Skin epidermis (tissue), 12 donors: ENCODE results near the gene AXIN2.

Experiments used
- H3K27ac ChIP-seq, 21 experiments: fragments of 200-600 bp; sonication (generic) in 11 of 21; one replicate each; pipeline ENCODE4 v1.5.0; 2020; ENCODE audit warnings: mild to moderate bottlenecking in 3 of 21, inconsistent platforms in 2 of 21, moderate library complexity in 2 of 21
- H3K4me3 ChIP-seq, 7 experiments: fragments of 200-600 bp; sonication (generic) in 2 of 7; one replicate each; pipeline ENCODE4 v1.5.0; 2020; ENCODE audit warnings: inconsistent platforms in 2 of 7, mild to moderate bottlenecking in 2 of 7, moderate library complexity in 1 of 7

The AXIN2 gene, protein sequence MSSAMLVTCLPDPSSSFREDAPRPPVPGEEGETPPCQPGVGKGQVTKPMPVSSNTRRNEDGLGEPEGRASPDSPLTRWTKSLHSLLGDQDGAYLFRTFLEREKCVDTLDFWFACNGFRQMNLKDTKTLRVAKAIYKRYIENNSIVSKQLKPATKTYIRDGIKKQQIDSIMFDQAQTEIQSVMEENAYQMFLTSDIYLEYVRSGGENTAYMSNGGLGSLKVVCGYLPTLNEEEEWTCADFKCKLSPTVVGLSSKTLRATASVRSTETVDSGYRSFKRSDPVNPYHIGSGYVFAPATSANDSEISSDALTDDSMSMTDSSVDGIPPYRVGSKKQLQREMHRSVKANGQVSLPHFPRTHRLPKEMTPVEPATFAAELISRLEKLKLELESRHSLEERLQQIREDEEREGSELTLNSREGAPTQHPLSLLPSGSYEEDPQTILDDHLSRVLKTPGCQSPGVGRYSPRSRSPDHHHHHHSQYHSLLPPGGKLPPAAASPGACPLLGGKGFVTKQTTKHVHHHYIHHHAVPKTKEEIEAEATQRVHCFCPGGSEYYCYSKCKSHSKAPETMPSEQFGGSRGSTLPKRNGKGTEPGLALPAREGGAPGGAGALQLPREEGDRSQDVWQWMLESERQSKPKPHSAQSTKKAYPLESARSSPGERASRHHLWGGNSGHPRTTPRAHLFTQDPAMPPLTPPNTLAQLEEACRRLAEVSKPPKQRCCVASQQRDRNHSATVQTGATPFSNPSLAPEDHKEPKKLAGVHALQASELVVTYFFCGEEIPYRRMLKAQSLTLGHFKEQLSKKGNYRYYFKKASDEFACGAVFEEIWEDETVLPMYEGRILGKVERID

DNA sequence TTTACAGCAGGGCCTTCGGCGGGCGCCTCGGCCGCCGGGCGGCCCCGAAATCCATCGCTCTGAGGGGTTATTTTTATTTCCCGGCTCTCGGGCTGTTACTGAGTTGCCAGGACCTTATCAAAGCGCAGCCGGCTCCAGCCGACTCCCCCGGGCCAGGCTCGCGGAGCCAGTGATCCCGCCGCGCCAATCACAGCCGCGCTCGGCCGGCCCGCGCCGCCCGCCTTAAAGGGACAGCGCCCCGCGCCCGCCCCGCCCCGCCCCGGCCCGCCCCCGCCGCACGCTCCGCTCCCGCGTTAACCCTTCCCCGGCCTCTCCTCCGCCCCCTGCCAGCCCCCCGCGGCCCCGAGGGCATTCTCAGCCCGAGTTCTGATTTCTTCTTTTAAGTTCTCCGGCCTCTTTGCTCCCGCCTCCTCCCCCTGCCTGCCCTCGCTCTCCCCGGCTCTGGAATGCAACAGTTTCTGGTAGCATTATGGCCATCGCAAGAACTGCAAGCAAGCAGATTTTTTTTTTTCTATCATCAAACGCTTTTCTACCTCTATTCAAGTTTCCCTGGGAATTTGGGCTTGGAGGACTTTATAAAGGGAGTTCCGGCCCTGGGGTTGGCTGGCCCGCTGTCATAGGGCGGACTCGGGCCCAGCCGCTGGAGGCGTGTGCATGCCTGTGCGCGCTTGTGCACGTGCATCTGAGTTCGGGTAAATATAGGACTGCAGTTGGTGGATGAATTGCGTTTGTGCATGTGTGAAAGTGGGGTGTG lies at the start of gene AXIN2:
Gene AXIN2 (minus strand): TSS at position 197 of the 754 bp plus-strand sequence. CDS start 3,028 bp downstream, outside the sequence.
- Histone ChIP-seq H3K27ac (peak within 1 kb of the TSS in 20 of 21 experiments; percentile 85 to 99 (median 96)), H3K4me3 (peak within 1 kb of the TSS in 4 of 7 experiments; percentile 65 to 81 (median 74))

DNA sequence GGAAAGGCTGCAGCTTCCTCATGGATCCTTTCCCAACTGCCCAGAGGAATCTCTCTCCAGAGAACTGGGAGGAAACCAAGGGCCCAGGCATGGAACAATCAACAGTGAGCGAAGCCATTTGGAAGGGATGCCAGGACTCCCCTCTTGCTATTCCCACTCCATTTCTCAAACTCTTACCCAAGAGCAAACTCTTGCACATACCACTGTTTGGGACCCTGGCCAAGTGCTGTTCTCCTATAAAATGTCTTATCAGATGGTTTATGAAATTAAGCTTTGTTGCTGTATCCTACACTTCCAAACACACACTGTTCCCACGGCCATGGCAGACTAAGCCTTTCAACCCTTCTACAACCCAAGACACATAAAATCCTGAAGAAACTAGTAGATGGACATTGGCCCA lies 48.3 kb upstream of the AXIN2 start:
- H3K27ac ChIP-seq, result peak overlapping the region in 1 of 21 experiments; percentile 47
- no peak overlapping the region for H3K4me3 ChIP-seq

- H3K4me3 ChIP-seq, result no peak overlapping the region
- no peak overlapping the region for H3K27ac ChIP-seq
Measured at GRCh38 chr17:65609286-65609685, 47.8 kb upstream of the AXIN2 start.

DNA sequence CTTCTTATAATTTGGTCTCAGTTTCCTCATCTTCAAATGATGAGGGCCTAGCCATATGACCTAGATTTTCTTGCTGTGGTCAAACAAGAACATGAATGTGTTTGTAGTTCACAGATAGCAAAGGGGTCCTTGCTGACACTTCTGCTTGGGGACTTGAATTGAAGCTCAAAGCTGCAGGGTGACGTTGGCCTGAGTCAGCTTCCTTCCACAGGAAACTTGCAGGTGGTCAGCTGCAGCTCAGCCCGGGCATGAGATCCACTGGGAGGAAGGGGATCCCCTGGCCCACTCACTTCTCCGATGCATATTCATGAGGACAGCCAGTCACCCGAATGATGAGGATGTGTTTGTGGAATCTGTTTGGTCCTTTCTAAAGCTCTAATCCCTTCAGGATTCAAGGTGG lies 42.6 kb upstream of the AXIN2 start:
- no peak overlapping the region for H3K27ac ChIP-seq
- no peak overlapping the region for H3K4me3 ChIP-seq

GRCh38 chr17:65601881-65602280 lies 40.4 kb upstream of the AXIN2 start:
- Histone ChIP-seq H3K27ac (no peak overlapping the region), H3K4me3 (no peak overlapping the region)

GRCh38 chr17:65601145-65601544 lies 39.7 kb upstream of the AXIN2 start:
- H3K4me3 ChIP-seq, result no peak overlapping the region
- no peak overlapping the region for H3K27ac ChIP-seq

- H3K27ac ChIP-seq, result no peak overlapping the region
- no peak overlapping the region for H3K4me3 ChIP-seq
Measured at GRCh38 chr17:65600518-65600917, 39.1 kb upstream of the AXIN2 start.

GRCh38 chr17:65599650-65600049 lies 38.2 kb upstream of the AXIN2 start:
- no peak overlapping the region for H3K4me3 ChIP-seq
- H3K27ac ChIP-seq, result no peak overlapping the region

DNA sequence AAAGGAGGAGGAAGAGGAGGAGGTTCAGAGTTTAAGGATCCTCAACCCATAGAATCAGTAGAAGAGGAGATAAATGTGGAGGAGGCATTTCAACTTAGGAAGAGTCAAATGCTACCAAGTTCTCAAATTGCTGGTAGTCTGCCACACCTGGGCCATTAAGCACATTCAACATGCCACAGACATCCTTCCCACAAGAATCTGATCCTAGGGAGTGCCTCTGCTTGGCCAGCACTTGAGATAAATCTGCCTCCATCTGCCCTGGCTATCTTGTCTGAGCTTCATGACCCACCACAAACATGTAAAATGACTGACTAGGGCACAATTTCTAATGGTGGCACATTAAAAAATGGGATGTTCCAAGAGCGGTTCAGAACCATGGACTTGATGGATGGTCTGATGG lies 37.3 kb upstream of the AXIN2 start:
- H3K27ac ChIP-seq, result no peak overlapping the region

GRCh38 chr17:65595071-65595656 lies 33.7 kb upstream of the AXIN2 start:
- peak overlapping the region in 11 of 21 experiments; percentile 11 to 69 (median 62) for H3K27ac ChIP-seq
- no peak overlapping the region for H3K4me3 ChIP-seq

More for the DNA sequence above, 37.3 kb upstream of the AXIN2 start:
- no peak overlapping the region for H3K4me3 ChIP-seq

DNA sequence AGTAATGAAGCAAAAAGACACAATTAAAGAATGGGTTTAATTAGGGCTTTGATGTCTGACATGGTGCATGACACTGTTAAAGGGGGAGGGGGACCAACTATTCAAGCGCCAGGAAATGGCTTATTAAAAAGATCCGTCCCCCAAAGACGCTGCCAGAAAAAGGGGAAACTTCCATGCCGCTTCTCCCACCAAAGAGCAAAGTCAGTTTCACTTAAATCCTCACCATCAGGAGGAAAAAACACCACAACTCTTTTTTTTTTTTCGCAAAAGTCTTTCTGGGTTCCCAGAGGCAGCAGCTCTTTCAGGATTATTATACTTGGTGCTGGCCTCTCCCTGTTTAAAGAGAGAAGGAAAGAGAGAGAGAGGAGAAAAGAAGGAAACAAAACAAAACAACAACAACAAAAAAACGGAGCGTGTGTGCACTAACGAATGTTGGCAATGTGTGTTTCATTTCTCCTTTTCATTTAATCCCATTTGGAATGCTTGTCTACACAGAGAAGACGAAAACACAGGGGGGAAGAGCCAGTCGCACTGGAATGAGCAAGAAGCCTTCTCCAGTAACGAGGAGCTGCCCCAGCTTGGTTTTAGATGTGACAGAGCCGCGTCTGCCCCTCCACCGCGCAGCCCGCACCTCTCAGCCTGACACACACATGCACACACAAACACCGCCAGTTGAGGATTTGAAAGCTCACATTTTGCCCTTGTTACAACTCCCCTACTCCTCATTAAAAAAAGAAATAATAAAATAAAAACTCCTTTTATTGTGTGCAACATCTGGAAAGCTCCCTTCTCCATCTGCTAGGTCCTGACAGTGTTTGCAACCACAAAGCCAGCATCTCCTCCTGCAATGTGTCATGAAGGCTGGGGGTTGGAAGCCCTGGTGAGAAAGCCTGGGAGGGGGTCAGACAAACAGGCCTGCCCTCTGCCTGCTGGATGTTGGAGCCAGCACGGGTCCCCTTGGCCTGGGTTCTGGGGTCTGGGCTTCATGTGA lies 32.7 kb upstream of the AXIN2 start:
- peak overlapping the region in 1 of 7 experiments; percentile 16 for H3K4me3 ChIP-seq

DNA sequence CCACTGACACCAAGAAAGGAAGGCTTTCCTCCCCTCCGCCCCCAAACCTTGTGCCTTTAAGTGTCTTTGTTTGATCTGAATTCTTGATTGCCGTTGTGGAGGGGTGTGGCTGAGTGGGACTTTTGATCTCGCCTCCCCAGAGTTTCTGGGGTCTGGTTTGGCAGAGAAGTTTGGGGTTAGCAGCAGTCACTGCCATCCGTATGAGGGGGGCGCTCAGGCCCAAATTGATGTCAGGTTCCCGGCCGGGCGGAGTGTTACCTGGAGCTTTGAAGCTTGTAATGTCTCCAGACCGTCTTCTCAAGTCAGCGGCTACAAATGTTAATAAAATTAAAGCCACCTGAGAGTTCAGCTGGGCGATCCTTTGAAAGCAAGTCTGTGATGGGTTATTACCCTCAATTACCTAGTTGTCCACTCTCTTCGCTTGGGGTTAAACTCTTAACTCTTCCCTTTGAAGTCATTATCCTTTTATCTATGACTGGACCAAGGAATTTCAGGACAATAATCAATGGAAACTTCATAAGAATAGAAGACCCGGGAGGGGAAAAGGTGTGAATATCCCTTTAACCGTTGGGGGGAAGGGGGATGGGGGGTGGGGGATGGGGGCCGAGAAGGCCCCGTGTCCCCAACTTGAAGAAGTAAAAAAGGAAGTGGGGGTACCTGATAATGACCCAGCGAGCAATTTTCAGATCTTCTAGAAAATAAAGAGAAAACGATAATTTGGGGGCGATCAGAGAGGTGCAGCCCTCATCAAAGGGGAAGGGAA lies 31.8 kb upstream of the AXIN2 start:
- peak overlapping the region in 1 of 7 experiments; percentile 16 for H3K4me3 ChIP-seq
- peak overlapping the region in 8 of 21 experiments; percentile 1 to 75 (median 45) for H3K27ac ChIP-seq

More for the DNA sequence above, 32.7 kb upstream of the AXIN2 start:
- H3K27ac ChIP-seq, result peak overlapping the region in 14 of 21 experiments; percentile 23 to 75 (median 62)

DNA sequence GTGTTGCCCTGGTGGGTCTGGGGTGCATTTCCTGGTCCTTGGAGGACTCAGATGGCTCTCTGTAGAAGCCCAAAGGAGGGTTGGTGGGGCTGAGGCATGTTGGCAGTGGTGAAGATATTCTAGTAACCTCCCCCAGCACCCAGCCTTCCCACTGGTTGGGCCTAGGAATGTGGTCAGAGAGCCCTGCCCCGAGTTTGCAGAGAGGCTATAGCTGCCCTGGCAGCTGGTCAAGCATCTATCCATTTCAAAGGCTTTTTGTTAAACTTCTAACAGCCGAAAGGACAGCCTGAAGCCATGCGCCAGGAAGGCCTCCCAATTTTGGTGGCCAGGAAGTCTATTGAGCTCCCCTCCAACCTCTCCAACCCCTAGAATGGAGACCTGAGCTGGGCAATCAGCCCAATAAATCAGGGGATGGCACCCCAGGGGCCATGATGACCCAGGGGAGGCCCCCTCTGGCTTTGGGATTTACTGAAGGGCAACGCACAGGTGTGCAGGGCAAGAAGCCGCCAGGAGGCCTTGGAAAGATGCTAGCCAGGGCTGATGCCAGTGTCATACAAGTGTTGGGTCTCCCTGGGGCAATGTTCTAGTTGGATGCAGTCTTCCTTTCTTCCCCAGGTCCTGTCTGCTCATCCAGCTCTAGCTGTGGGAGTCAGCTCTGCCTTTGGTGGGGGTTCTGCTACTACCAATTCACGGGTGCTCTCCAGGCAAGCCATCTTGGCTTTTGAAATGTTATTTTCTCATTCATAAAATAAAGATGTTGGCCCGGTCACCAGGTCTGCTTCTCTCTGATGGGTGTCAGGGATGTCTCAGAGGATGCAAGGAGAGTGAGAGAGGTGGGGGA lies 30.9 kb upstream of the AXIN2 start:
- Histone ChIP-seq H3K4me3 (no peak overlapping the region), H3K27ac (no peak overlapping the region)

DNA sequence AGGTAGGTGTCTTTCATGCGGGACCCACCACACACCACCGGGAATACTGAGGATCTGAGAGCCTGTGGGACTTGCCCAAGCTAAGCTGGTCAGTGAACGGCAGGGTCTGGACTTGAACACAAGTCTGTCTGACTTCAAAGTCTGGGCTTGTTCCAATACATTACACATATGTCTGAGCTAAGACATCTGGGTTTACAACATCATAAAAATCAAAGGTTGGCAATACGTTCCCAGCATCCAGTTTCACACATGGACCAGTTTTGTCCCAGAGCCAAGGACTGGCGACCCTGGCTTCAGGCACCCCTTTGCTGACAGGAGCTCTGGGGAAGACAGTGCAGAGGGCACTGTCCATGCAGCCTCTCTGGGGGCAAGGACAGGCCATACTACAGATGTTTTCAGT lies 27.9 kb upstream of the AXIN2 start:
- Histone ChIP-seq H3K4me3 (no peak overlapping the region), H3K27ac (peak overlapping the region in 3 of 21 experiments; percentile 34 to 72 (median 39))

DNA sequence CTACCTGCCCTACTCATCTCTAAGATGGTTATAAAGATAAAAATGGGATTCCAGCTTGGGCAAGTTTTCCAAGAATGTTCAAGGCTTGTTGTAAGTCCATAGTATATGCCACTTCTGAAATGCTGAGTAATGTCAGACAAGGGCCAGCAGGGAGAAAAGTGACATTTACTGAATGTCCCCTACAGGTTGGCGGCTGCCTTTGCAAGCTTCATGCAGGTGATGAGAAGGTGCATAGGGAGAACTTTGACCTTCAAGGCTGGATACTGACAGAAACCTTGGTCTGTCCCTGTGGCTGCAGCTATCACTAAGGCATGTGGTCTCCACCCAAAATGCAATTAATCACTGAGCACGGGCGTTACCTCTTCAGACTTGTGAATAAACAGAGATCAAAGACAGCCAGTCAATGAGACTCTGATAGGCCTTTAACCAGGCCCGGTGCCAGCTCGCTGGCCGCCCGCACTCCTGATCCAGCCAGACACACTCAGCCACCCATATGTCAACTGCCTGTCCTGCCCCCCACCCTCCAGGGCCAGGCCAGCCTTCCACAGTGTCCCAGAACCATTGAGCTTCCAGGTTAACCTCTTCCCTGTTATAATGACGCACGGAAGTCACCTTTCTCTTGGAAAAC lies 26.8 kb upstream of the AXIN2 start:
- Histone ChIP-seq H3K27ac (peak overlapping the region in 9 of 21 experiments; percentile 13 to 72 (median 34)), H3K4me3 (no peak overlapping the region)

DNA sequence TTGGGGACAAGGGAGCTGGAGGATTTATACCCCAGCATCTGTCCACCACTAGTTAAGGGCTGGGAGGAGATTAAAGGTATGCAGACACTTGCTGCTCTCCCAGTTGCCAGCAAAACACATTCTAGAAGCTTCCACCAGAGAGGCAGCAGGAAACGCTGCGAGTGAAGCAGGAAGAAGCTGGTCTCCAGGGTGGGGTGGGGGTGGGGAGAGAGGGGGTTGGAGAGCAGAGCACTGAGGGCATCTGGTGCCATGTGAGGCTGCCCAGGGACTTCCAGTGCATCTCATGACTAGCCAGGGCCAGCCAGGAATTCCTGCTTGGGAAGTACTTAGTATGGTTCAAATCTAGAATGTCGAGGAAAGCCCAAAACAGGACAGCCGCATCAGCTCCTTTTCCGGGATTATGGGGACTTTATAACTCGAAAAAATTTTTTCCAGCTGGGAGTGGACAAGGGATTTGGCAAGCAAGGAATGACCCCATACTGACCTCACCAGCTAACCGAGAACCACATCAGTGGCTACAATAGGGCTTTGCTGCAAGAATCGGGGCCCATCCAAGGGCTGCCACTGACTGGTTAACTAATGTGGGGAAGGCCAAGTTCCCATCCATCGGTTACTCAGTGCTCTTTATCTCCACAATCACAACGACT lies 26.2 kb upstream of the AXIN2 start:
- peak overlapping the region in 8 of 21 experiments; percentile 1 to 66 (median 36) for H3K27ac ChIP-seq
- H3K4me3 ChIP-seq, result no peak overlapping the region
